Nephron progenitor cell (in vitro differentiated cells): ENCODE results near the gene DYNLT2B.

Source experiments
- DNase-seq: peaks from one replicate; pipeline ENCODE4 v3.0.0; 2021
- H3K27ac Mint-ChIP-seq: 2 replicates; pipeline ENCODE4 v1.8.0; 2021; ENCODE audit warnings: mild to moderate bottlenecking, moderate library complexity, mixed read lengths
- H3K27me3 Mint-ChIP-seq: 2 replicates; pipeline ENCODE4 v1.8.0; 2021; ENCODE audit warnings: mild to moderate bottlenecking, low read depth, mixed read lengths; ENCODE audit not compliant: poor library complexity
- H3K36me3 Mint-ChIP-seq: 2 replicates; pipeline ENCODE4 v1.8.0; 2021; ENCODE audit warnings: low read depth, mixed read lengths
- H3K4me1 Mint-ChIP-seq: 2 replicates; pipeline ENCODE4 v1.8.0; 2021; ENCODE audit warnings: mixed read lengths
- H3K4me3 Mint-ChIP-seq: 2 replicates; pipeline ENCODE4 v1.8.0; 2021; ENCODE audit warnings: mild to moderate bottlenecking, moderate library complexity, mixed read lengths
- H3K9me3 Mint-ChIP-seq: 2 replicates; pipeline ENCODE4 v1.8.0; 2021; ENCODE audit warnings: mild to moderate bottlenecking, moderate library complexity, mixed read lengths
- CTCF ChIP-seq: fragments of 200-600 bp; sonication (generic); IDR thresholded peaks from 2 replicates; pipeline ENCODE4 v1.5.0; 2021; ENCODE audit warnings: antibody characterized with exemption

The DYNLT2B gene

DNA sequence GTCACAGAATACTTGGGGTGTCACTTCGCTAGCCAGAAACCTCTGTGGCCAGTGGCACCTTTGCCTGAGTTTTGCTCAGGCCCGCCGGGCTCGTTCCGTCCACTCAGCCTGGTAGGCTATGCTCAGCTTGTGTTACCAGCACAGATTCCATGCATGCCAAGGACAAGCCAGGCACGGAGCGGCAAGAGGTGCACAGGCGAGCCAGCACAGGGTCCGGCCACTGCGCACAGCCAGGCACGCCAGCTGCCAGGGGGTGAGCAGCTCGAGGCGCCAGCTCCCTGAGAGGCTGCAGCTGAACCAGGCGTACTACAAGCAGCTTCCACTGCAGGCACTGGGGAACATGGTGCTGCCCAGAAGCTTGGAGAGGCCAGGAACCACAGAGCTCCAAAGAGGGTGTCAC, 45.2 kb downstream of the DYNLT2B start:
- no peak for DNase-seq
- H3K36me3 Mint-ChIP-seq = peaks cover 49% of the 10 kb centered on the region
- H3K9me3 Mint-ChIP-seq = peaks cover 16% of the 10 kb centered on the region
- no peak overlapping the region for H3K4me3 Mint-ChIP-seq
- no peak overlapping the region for H3K27ac Mint-ChIP-seq
- TF ChIP-seq CTCF = no peak
- H3K27me3 Mint-ChIP-seq = peaks cover 6% of the 10 kb centered on the region
- H3K4me1 Mint-ChIP-seq = no peaks in the 10 kb centered on the region

- Mint-ChIP-seq H3K27me3 (peaks cover 2% of the 10 kb centered on the region), H3K4me1 (no peaks in the 10 kb centered on the region)
Observed at GRCh38 chr3:196270499-196270898, 47.5 kb downstream of the DYNLT2B start.

GRCh38 chr3:196268284-196269163, 49.5 kb downstream of the DYNLT2B start:
- no peak overlapping the region for H3K27ac Mint-ChIP-seq
- H3K27me3 Mint-ChIP-seq = peaks cover 2% of the 10 kb centered on the region
- no peak for DNase-seq
- peaks cover 5% of the 10 kb centered on the region for H3K9me3 Mint-ChIP-seq
- TF ChIP-seq CTCF = no peak
- H3K36me3 Mint-ChIP-seq = peaks cover 60% of the 10 kb centered on the region
- H3K4me1 Mint-ChIP-seq = no peaks in the 10 kb centered on the region
- H3K4me3 Mint-ChIP-seq = no peak overlapping the region

More at GRCh38 chr3:196270499-196270898, 47.5 kb downstream of the DYNLT2B start:
- Mint-ChIP-seq H3K27ac (no peak overlapping the region), H3K36me3 (peaks cover 60% of the 10 kb centered on the region), H3K4me3 (no peak overlapping the region), H3K9me3 (peaks cover 16% of the 10 kb centered on the region)
- DNase-seq = no peak
- TF ChIP-seq CTCF = no peak

- no peak for TF ChIP-seq CTCF
- H3K4me1 Mint-ChIP-seq = no peaks in the 10 kb centered on the region
- H3K27ac Mint-ChIP-seq = no peak overlapping the region
- peaks cover 4% of the 10 kb centered on the region for H3K27me3 Mint-ChIP-seq
- peaks cover 69% of the 10 kb centered on the region for H3K36me3 Mint-ChIP-seq
- no peak overlapping the region for H3K4me3 Mint-ChIP-seq
- DNase-seq = no peak
- peaks cover 4% of the 10 kb centered on the region for H3K9me3 Mint-ChIP-seq
Observed at GRCh38 chr3:196263819-196264218, 54.2 kb downstream of the DYNLT2B start.

DNA sequence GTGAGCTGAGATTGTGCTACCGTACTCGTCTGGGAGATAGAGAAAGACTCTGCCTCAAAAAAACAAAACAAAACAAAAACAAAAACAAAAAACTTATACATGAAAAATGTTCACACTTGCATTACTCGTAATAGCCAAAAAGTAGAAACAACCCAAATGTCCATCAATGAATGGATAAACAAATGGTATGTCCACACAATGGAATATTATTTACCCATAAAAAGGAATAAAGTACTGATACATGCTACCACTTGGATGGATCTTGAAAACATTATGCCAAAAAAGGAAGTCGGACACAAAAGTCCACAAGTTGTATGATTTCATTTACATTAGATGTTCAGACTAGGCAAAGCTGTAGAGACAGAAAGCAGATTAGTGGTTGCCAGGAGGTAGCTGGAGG, 57.3 kb downstream of the DYNLT2B start:
- TF ChIP-seq CTCF = no peak
- H3K36me3 Mint-ChIP-seq = peaks cover 66% of the 10 kb centered on the region

GRCh38 chr3:196255776-196256175, 62.3 kb downstream of the DYNLT2B start:
- no peak for DNase-seq
- no peak for TF ChIP-seq CTCF
- H3K36me3 Mint-ChIP-seq = peaks cover 36% of the 10 kb centered on the region
- H3K27me3 Mint-ChIP-seq = no peaks in the 10 kb centered on the region
- H3K27ac Mint-ChIP-seq = no peak overlapping the region
- no peaks in the 10 kb centered on the region for H3K4me1 Mint-ChIP-seq
- H3K4me3 Mint-ChIP-seq = no peak overlapping the region
- H3K9me3 Mint-ChIP-seq = peaks cover under 1% of the 10 kb centered on the region

More for the DNA sequence above, 57.3 kb downstream of the DYNLT2B start:
- no peaks in the 10 kb centered on the region for H3K4me1 Mint-ChIP-seq
- no peak overlapping the region for H3K27ac Mint-ChIP-seq
- peaks cover 4% of the 10 kb centered on the region for H3K9me3 Mint-ChIP-seq
- no peak for DNase-seq
- H3K27me3 Mint-ChIP-seq = peaks cover 4% of the 10 kb centered on the region
- H3K4me3 Mint-ChIP-seq = no peak overlapping the region
